Kidney epithelial cell (primary cell): Measurements from ENCODE around the gene HEATR9. TPM values are rescaled to one million over a fixed set of nuclear protein-coding genes. Genes with fewer than 3 reads are reported as not detected.

Experiments
- DNase-seq: peaks from one replicate; pipeline ENCODE4 v3.0.0-alpha.2; 2010; ENCODE audit warnings: low read depth
- H3K27me3 ChIP-seq: 2 replicates; pipeline ENCODE4 v1.6.0; 2011; ENCODE audit warnings: low read length; ENCODE audit not compliant: control insufficient read depth, insufficient read depth
- H3K36me3 ChIP-seq: 2 replicates; pipeline ENCODE4 v1.5.1; 2011; ENCODE audit warnings: low read length; ENCODE audit not compliant: control insufficient read depth, insufficient read depth
- H3K4me3 ChIP-seq: 2 replicates; pipeline ENCODE4 v1.5.1; 2011; ENCODE audit warnings: low read depth, mild to moderate bottlenecking, control low read depth, low read length
- CTCF ChIP-seq: IDR thresholded peaks from 2 replicates; pipeline ENCODE4 v1.5.1; 2011; ENCODE audit warnings: mild to moderate bottlenecking, moderate library complexity, low read length, control low read depth, inconsistent platforms; ENCODE audit not compliant: insufficient read depth, poor library complexity, severe bottlenecking
- total RNA-seq: library from RNA; depleted of rRNA; stranded (reverse); fragments of >200 nt; gene quantifications from 2 replicates; pipeline ENCODE4 v1.2.3, GENCODE V29; 2015

HEATR9 gene
- total RNA-seq, 1 donor from 2014 or later: not detected

GRCh38 chr17:35808240-35808961 lies 60.3 kb downstream of the HEATR9 start:
- peak overlapping the region; percentile 64 for H3K4me3 ChIP-seq
- TF ChIP-seq CTCF: no peak
- no peaks in the 10 kb centered on the region for H3K36me3 ChIP-seq
- DNase-seq: no peak
- H3K27me3 ChIP-seq: no peaks in the 10 kb centered on the region

- TF ChIP-seq CTCF: no peak
- Histone ChIP-seq H3K36me3 (no peaks in the 10 kb centered on the region), H3K27me3 (no peaks in the 10 kb centered on the region), H3K4me3 (no peak overlapping the region)
- no peak for DNase-seq
These were observed 61.1 kb downstream of the HEATR9 start for GRCh38 chr17:35807371-35808144.

Other genes with a start within 250 kb of the HEATR9 start
- gene RASL10B, start 137.3 kb downstream of the HEATR9 start, total RNA-seq: 2.6 and 2.9 TPM in 2 replicates
- gene GAS2L2, start 115.7 kb downstream of the HEATR9 start, total RNA-seq: not detected in 2 replicates
- gene C17orf50, start 108.0 kb downstream of the HEATR9 start, total RNA-seq: not detected in 2 replicates
- gene MMP28, start 73.2 kb downstream of the HEATR9 start, total RNA-seq: 0.17 TPM in 1 of 2 replicates, not detected in the other
- 21.2 and 36.1 TPM in 2 replicates for gene TAF15, start 59.4 kb downstream of the HEATR9 start, total RNA-seq
- not detected in 2 replicates for gene CCL5, start 11.5 kb upstream of the HEATR9 start, total RNA-seq
- gene RDM1, start 61.9 kb upstream of the HEATR9 start, total RNA-seq: not detected in 2 replicates
- not detected in 2 replicates for gene LYZL6, start 74.8 kb upstream of the HEATR9 start, total RNA-seq
- not detected in 2 replicates for gene CCL16, start 112.6 kb upstream of the HEATR9 start, total RNA-seq
- gene CCL14, start 117.8 kb upstream of the HEATR9 start, total RNA-seq: not detected in 2 replicates
- not detected in 2 replicates for gene CCL15, start 132.7 kb upstream of the HEATR9 start, total RNA-seq
- not detected in 2 replicates for gene CCL23, start 149.1 kb upstream of the HEATR9 start, total RNA-seq
- gene CCL18, start 195.4 kb upstream of the HEATR9 start, total RNA-seq: not detected in 2 replicates
- 0.71 and 1.3 TPM in 2 replicates for gene CCL3, start 221.3 kb upstream of the HEATR9 start, total RNA-seq
- 0.27 TPM in 1 of 2 replicates, not detected in the other for gene CCL4, start 234.9 kb upstream of the HEATR9 start, total RNA-seq